H1 (cell line): Measurements from ENCODE around the gene NUFIP2. TPM values are rescaled to one million over a fixed set of nuclear protein-coding genes. Genes with fewer than 3 reads are reported as not detected.

Experiments used
- CTCF ChIA-PET: fragments of 300-600 bp; sonication (Branson Sonifier 250); formaldehyde crosslinking; loops from one replicate; lab custom pipeline; 2021; ENCODE audit not compliant: partially characterized antibody; lab: Charles Lee
- POLR2A ChIA-PET: fragments of 300-600 bp; sonication (Branson Sonifier 250); formaldehyde crosslinking; loops from one replicate; lab custom pipeline; 2021; ENCODE audit warnings: inconsistent platforms; ENCODE audit not compliant: partially characterized antibody; lab: Charles Lee
- DNase-seq, 2 experiments: peaks; one replicate each; pipeline versions ENCODE4 v3.0.0 to v3.0.0-alpha.2; 2010 to 2022; ENCODE audit warnings: low spot score in 2 of 2, low read depth in 1 of 2, mixed read lengths in 1 of 2
- FAIRE-seq: peaks from 2 replicates; lab custom pipeline; 2011; peaks lifted over from hg19 to GRCh38; lab: Jason Lieb, UNC
- H2AFZ ChIP-seq: 2 replicates; pipeline ENCODE4 v1.8.1; 2012; ENCODE audit warnings: low read length, inconsistent platforms
- H2AK5ac ChIP-seq: 2 replicates; pipeline ENCODE4 v1.6.1; 2013; ENCODE audit warnings: low read depth, low read length
- H2BK120ac ChIP-seq: replicated peaks from 2 replicates; pipeline ENCODE3; 2013; ENCODE audit warnings: low read depth, low read length, inconsistent platforms
- H2BK12ac ChIP-seq: 2 replicates; pipeline ENCODE4 v1.6.1; 2013; ENCODE audit warnings: low read depth, low read length
- H2BK15ac ChIP-seq: 2 replicates; pipeline ENCODE4 v1.6.1; 2013; ENCODE audit warnings: low read length
- H2BK20ac ChIP-seq: 2 replicates; pipeline ENCODE4 v1.6.1; 2013; ENCODE audit warnings: low read length
- H2BK5ac ChIP-seq: 2 replicates; pipeline ENCODE4 v1.6.1; 2013; ENCODE audit warnings: low read depth, low read length
- H3K14ac ChIP-seq: 2 replicates; pipeline ENCODE4 v1.6.1; 2013; ENCODE audit warnings: inconsistent platforms; ENCODE audit not compliant: insufficient read length
- H3K18ac ChIP-seq: 2 replicates; pipeline ENCODE4 v1.6.1; 2013; ENCODE audit warnings: low read length; ENCODE audit errors: extremely low read depth
- H3K23ac ChIP-seq: 2 replicates; pipeline ENCODE4 v1.6.1; 2013; ENCODE audit warnings: inconsistent platforms; ENCODE audit not compliant: insufficient read length
- H3K23me2 ChIP-seq: 2 replicates; pipeline ENCODE4 v1.6.1; 2013; ENCODE audit warnings: low read depth, low read length
- H3K27ac ChIP-seq: 2 replicates; pipeline ENCODE4 v1.6.1; 2011; ENCODE audit warnings: low read depth, low read length, inconsistent platforms
- H3K27me3 ChIP-seq, 4 experiments: replicated peaks in 1 of 4; 1 replicate in 1 of 4; 2 replicates in 3 of 4; pipeline versions ENCODE4 v1.6.1 to v1.8.1; 2011 to 2013; ENCODE audit warnings: low read length in 3 of 4, mild to moderate bottlenecking in 3 of 4, inconsistent platforms in 2 of 4, mixed read lengths in 2 of 4, moderate library complexity in 1 of 4; ENCODE audit not compliant: control insufficient read depth in 3 of 4, insufficient read depth in 3 of 4; ENCODE audit errors: extremely low read depth in 1 of 4
- H3K36me3 ChIP-seq, 4 experiments: 2 replicates each; pipeline versions ENCODE4 v1.6.1 to v1.8.1; 2011 to 2013; ENCODE audit warnings: mild to moderate bottlenecking in 4 of 4, low read length in 3 of 4, moderate library complexity in 2 of 4, control low read depth in 1 of 4, inconsistent platforms in 1 of 4; ENCODE audit not compliant: insufficient read depth in 4 of 4, control insufficient read depth in 2 of 4
- H3K4ac ChIP-seq: replicated peaks from 2 replicates; pipeline ENCODE3; 2013; ENCODE audit warnings: low read length, low read depth, mixed read lengths, inconsistent platforms; ENCODE audit not compliant: insufficient read length
- H3K4me1 ChIP-seq, 4 experiments: replicated peaks in 1 of 4; 1 replicate in 1 of 4; 2 replicates in 3 of 4; pipeline versions ENCODE4 v1.6.1 to v1.8.1; 2011 to 2013; ENCODE audit warnings: low read length in 3 of 4, inconsistent platforms in 2 of 4, mixed read lengths in 1 of 4; ENCODE audit not compliant: insufficient read depth in 4 of 4, control insufficient read depth in 3 of 4
- H3K4me2 ChIP-seq, 2 experiments: 2 replicates each; pipeline versions ENCODE4 v1.6.1 to v1.8.1; 2011 to 2013; ENCODE audit warnings: low read depth in 2 of 2, low read length in 2 of 2, control low read depth in 1 of 2, inconsistent platforms in 1 of 2, mild to moderate bottlenecking in 1 of 2; ENCODE audit not compliant: insufficient read depth in 1 of 2
- H3K4me3 ChIP-seq, 4 experiments: fragments of 200-600, 300-600 bp in 1 of 4; sonication (generic), shearing (Covaris generic), sonication (Bioruptor Twin) in 1 of 4; 2 replicates each; pipeline versions ENCODE4 v1.5.1 to v1.8.1; 2011 to 2016; ENCODE audit warnings: low read length in 4 of 4, low read depth in 3 of 4, control low read depth in 2 of 4, inconsistent platforms in 2 of 4, mild to moderate bottlenecking in 2 of 4, mixed read lengths in 1 of 4, moderate library complexity in 1 of 4; ENCODE audit not compliant: insufficient read depth in 2 of 4; ENCODE audit errors: extremely low read depth in 1 of 4
- H3K56ac ChIP-seq: replicated peaks from 2 replicates; pipeline ENCODE3; 2013; ENCODE audit warnings: low read depth, mild to moderate bottlenecking, mixed read lengths, low read length, inconsistent platforms; ENCODE audit not compliant: insufficient read length
- H3K79me1 ChIP-seq: 2 replicates; pipeline ENCODE4 v1.6.1; 2013; ENCODE audit warnings: low read depth, low read length, control low read depth
- H3K79me2 ChIP-seq, 2 experiments: 2 replicates each; pipeline versions ENCODE4 v1.6.1 to v1.8.1; 2012 to 2013; ENCODE audit warnings: low read length in 2 of 2, mild to moderate bottlenecking in 2 of 2, inconsistent platforms in 1 of 2; ENCODE audit not compliant: insufficient read depth in 2 of 2, control insufficient read depth in 1 of 2
- H3K9ac ChIP-seq, 4 experiments: replicated peaks in 1 of 4; 1 replicate in 1 of 4; 2 replicates in 3 of 4; pipeline versions ENCODE4 v1.6.1 to v1.8.1; 2011 to 2013; ENCODE audit warnings: low read depth in 3 of 4, low read length in 3 of 4, control low read depth in 2 of 4, mild to moderate bottlenecking in 2 of 4, moderate library complexity in 2 of 4, inconsistent platforms in 1 of 4; ENCODE audit errors: extremely low read depth in 1 of 4
- H3K9me3 ChIP-seq, 2 experiments: 2 replicates each; pipeline versions ENCODE4 v1.6.1 to v1.8.1; 2012 to 2013; ENCODE audit warnings: mild to moderate bottlenecking in 2 of 2, moderate library complexity in 2 of 2, control low read depth in 1 of 2, inconsistent platforms in 1 of 2, low read depth in 1 of 2, low read length in 1 of 2, mixed read lengths in 1 of 2; ENCODE audit not compliant: insufficient read depth in 2 of 2
- H4K20me1 ChIP-seq, 2 experiments: replicated peaks in 1 of 2; 2 replicates each; pipeline versions ENCODE3 to v1.8.1; 2011 to 2013; ENCODE audit warnings: inconsistent platforms in 2 of 2, low read length in 2 of 2, mild to moderate bottlenecking in 1 of 2; ENCODE audit not compliant: insufficient read depth in 2 of 2, control insufficient read depth in 1 of 2
- H4K5ac ChIP-seq: 2 replicates; pipeline ENCODE4 v1.6.1; 2013; ENCODE audit warnings: low read length, low read depth, mixed read lengths, inconsistent platforms; ENCODE audit not compliant: insufficient read length
- H4K8ac ChIP-seq: 2 replicates; pipeline ENCODE4 v1.8.0; 2013; ENCODE audit warnings: mild to moderate bottlenecking, moderate library complexity, low read length, inconsistent platforms; ENCODE audit not compliant: insufficient read depth; ENCODE audit errors: extremely low read depth
- H4K91ac ChIP-seq: replicated peaks from 2 replicates; pipeline ENCODE3; 2013; ENCODE audit warnings: low read length, mixed read lengths, inconsistent platforms; ENCODE audit not compliant: insufficient read length
- CREB1 ChIP-seq: IDR thresholded peaks from 2 replicates; pipeline ENCODE4 v1.6.1; 2012; ENCODE audit warnings: inconsistent platforms
- HDAC6 ChIP-seq: IDR thresholded peaks from one replicate; pipeline ENCODE4 v1.7.1; 2012; ENCODE audit warnings: low read depth, mild to moderate bottlenecking, inconsistent platforms, low read length, moderate library complexity
- SP1 ChIP-seq: IDR thresholded peaks from 2 replicates; pipeline ENCODE4 v1.6.1; 2011; ENCODE audit warnings: low read depth, low read length
- WGBS, 2 experiments: shearing (Covaris generic) in 1 of 2; methylation state at CpG; one replicate each; pipeline versions ENCODE4 v1.1.6 to v1.1.7; 2013 to 2015; ENCODE audit warnings: low lambda C conversion rate in 2 of 2, mixed read lengths in 2 of 2, inconsistent platforms in 1 of 2, low coverage in 1 of 2, missing lambda C conversion rate in 1 of 2; ENCODE audit not compliant: insufficient replicate concordance in 2 of 2, insufficient coverage in 1 of 2, insufficient read length in 1 of 2; ENCODE audit errors: extremely low coverage in 1 of 2, missing lambda C conversion rate in 1 of 2; 5-methylcytosine and 5-hydroxymethylcytosine counted together
- polyA plus RNA-seq, 7 experiments: library from polyadenylated mRNA; depleted of rRNA in 3 of 7; stranded (reverse) in 5 of 7; unstranded in 2 of 7; fragments of >200 nt in 5 of 7; fragments of 200-250 nt in 2 of 7; gene quantifications; 1 replicate in 5 of 7; 2 replicates in 1 of 7; 4 replicates in 1 of 7; pipeline versions ENCODE4 v1.2.1 to v1.2.3, GENCODE V29; 2011 to 2013; ENCODE audit warnings: missing spikeins in 2 of 7, mixed read lengths in 2 of 7
- total RNA-seq: library from RNA; stranded (reverse); fragmentation: NEBNext Ultra II Directional; extraction: Animal tissue kit (Norgen Biotek cat#: 25700); gene quantifications from 2 replicates; pipeline ENCODE4 v1.2.1, GENCODE V29; 2021

The NUFIP2 gene
- total and polyA plus RNA-seq, 2 of the 8 experiments (the other 6 are each of a cell fraction or from before 2014, with no cell fraction given) = 65.9 to 118 TPM

- DNase-seq = no peak
- Histone ChIP-seq H3K14ac (no peak overlapping the region), H3K27ac (no peak overlapping the region), H3K23ac (no peak overlapping the region), H3K18ac (no peak overlapping the region), H3K27me3 (no peaks in the 10 kb centered on the region), H2BK5ac (no peak overlapping the region), H4K5ac (no peak overlapping the region), H3K4ac (no peak overlapping the region), H3K4me1 (no peaks in the 10 kb centered on the region), H3K56ac (no peak overlapping the region), H2AFZ (no peak overlapping the region), H2BK12ac (no peak overlapping the region), H3K4me3 (no peak overlapping the region), H3K4me2 (no peak overlapping the region), H3K79me1 (no peaks in the 10 kb centered on the region), H3K9me3 (no peaks in the 10 kb centered on the region), H2BK15ac (no peak overlapping the region), H3K23me2 (no peaks in the 10 kb centered on the region; the same call in 1 of the 2 replicates), H4K91ac (no peak overlapping the region), H3K79me2 (no peaks in the 10 kb centered on the region), H2BK20ac (no peak overlapping the region)
- WGBS, 2 experiments = 64% methylated on average over 5 of the region's 5 CpGs; no CpG with 5 or more reads in 1 of the 2 experiments
- FAIRE-seq = no peak
- ChIA-PET CTCF (interaction anchor here (0.9 kb wide), 1 partner anchor 297 kb away, joined by 3 read pairs; no protein-coding TSS in a partner anchor), POLR2A (interaction anchor here (1.3 to 2.2 kb wide), 2 partner anchors 25 to 33 kb away, joined by 3 to 6 read pairs; partner anchors contain the start of gene NUFIP2)
- TF ChIP-seq SP1 (no peak), HDAC6 (no peak), CREB1 (no peak)
- TF ChIP-seq, all 59 proteins: peak for 0
- Histone ChIP-seq H2BK120ac (no peak overlapping the region), H4K20me1 (no peaks in the 10 kb centered on the region), H4K8ac (no peak overlapping the region), H3K9ac (no peak overlapping the region), H2AK5ac (no peak overlapping the region), H3K36me3 (no peaks in the 10 kb centered on the region)
Measured at GRCh38 chr17:29327412-29327811, 33.5 kb upstream of the NUFIP2 start.
